PC-9 (cell line): ENCODE data around the gene MSANTD4. TPM values are rescaled to one million over a fixed set of nuclear protein-coding genes. Genes with fewer than 3 reads are reported as not detected.

Experiments
- BruUV-seq: library from RNA; stranded (reverse); fragments of 400-500 nt; replicated peaks from 2 replicates; lab custom pipeline; 2021; lab: Mats Ljungman, UMichigan
- CTCF ChIA-PET: fragments of 300-600 bp; sonication (Branson Sonifier 250); formaldehyde crosslinking; loops from one replicate; lab custom pipeline; 2022; ENCODE audit warnings: antibody characterized with exemption; lab: Charles Lee
- POLR2A ChIA-PET: fragments of 300-600 bp; sonication (Branson Sonifier 250); formaldehyde crosslinking; loops from one replicate; lab custom pipeline; 2022; ENCODE audit warnings: antibody characterized with exemption; ENCODE audit not compliant: unreplicated experiment; lab: Charles Lee
- DNase-seq, 2 experiments: peaks; one replicate each; pipeline versions ENCODE4 v3.0.0 to v3.0.0-alpha.2; 2015 to 2022; ENCODE audit warnings: mixed read lengths in 1 of 2
- H2AFZ ChIP-seq: fragments of 200-600 bp; sonication (generic); 2 replicates; pipeline ENCODE4 v1.8.1; 2017; ENCODE audit warnings: antibody characterized with exemption
- H3F3A ChIP-seq: fragments of 200-600 bp; sonication (generic); 2 replicates; pipeline ENCODE4 v1.8.1; 2017; ENCODE audit warnings: antibody characterized with exemption, mild to moderate bottlenecking, low read depth; ENCODE audit not compliant: insufficient read depth
- H3K27ac ChIP-seq: fragments of 200-600 bp; sonication (generic); 2 replicates; pipeline ENCODE4 v1.6.1; 2016; ENCODE audit warnings: mixed run types
- H3K27me3 ChIP-seq: fragments of 200-600 bp; sonication (generic); 2 replicates; pipeline ENCODE4 v1.6.1; 2016; ENCODE audit warnings: low read depth, mixed run types; ENCODE audit not compliant: insufficient read depth
- H3K36me3 ChIP-seq: fragments of 200-600 bp; sonication (generic); 2 replicates; pipeline ENCODE4 v1.6.1; 2016; ENCODE audit warnings: low read depth, mixed run types
- H3K4me1 ChIP-seq: fragments of 200-600 bp; sonication (generic); replicated peaks from 2 replicates; pipeline ENCODE4 v1.6.1; 2016; ENCODE audit warnings: mixed run types; ENCODE audit not compliant: insufficient read depth
- H3K4me2 ChIP-seq: fragments of 200-600 bp; sonication (generic); 2 replicates; pipeline ENCODE4 v1.6.1; 2017; ENCODE audit warnings: mixed run types
- H3K4me3 ChIP-seq: fragments of 200-600 bp; sonication (generic); 2 replicates; pipeline ENCODE4 v1.6.1; 2016; ENCODE audit warnings: mixed run types
- H3K79me2 ChIP-seq: fragments of 200-600 bp; sonication (generic); 2 replicates; pipeline ENCODE4 v1.6.1; 2017; ENCODE audit warnings: low read depth, mixed run types
- H3K9me2 ChIP-seq: fragments of 200-600 bp; sonication (generic); 2 replicates; pipeline ENCODE4 v1.8.1; 2017; ENCODE audit warnings: mild to moderate bottlenecking; ENCODE audit not compliant: insufficient read depth
- H3K9me3 ChIP-seq: fragments of 200-600 bp; sonication (generic); 2 replicates; pipeline ENCODE4 v1.8.1; 2016; ENCODE audit warnings: low read depth; ENCODE audit not compliant: insufficient read depth
- H4K20me1 ChIP-seq: fragments of 200-600 bp; sonication (generic); 2 replicates; pipeline ENCODE4 v1.8.1; 2017; ENCODE audit not compliant: insufficient read depth
- CTCF ChIP-seq: fragments of 200-600 bp; sonication (generic); conservative IDR thresholded peaks from 2 replicates; pipeline ENCODE4 v1.6.1; 2017; ENCODE audit warnings: mixed run types, antibody characterized with exemption, mild to moderate bottlenecking, moderate library complexity
- EZH2 ChIP-seq: fragments of 200-600 bp; sonication (generic); IDR thresholded peaks from 2 replicates; pipeline ENCODE4 v1.8.0; 2017; ENCODE audit warnings: antibody characterized with exemption, low read depth
- intact Hi-C: fragments of 100-400 bp; cut with micrococcal nuclease; formaldehyde crosslinking; loops from one replicate; pipeline ENCODE4 v1.10.0; 2022; ENCODE audit not compliant: unreplicated experiment
- total RNA-seq: library from RNA; stranded (reverse); gene quantifications from 2 replicates; pipeline ENCODE4 v1.2.3, GENCODE V29; 2021

Gene MSANTD4
- total RNA-seq, 1 experiment from 2014 or later = 13.6 TPM

- H2AFZ ChIP-seq = no peak overlapping the region; the same call in 1 of the 2 replicates
- TF ChIP-seq CTCF (no peak), EZH2 (no peak)
- peaks cover 4% of the 10 kb centered on the region for H3K4me1 ChIP-seq
- no peak overlapping the region for H3K27ac ChIP-seq
- H4K20me1 ChIP-seq = no peaks in the 10 kb centered on the region
- H3K4me3 ChIP-seq = no peak overlapping the region
- H3K27me3 ChIP-seq = no peaks in the 10 kb centered on the region
- ChIA-PET CTCF (no interaction called here), POLR2A (no interaction called here)
- H3K36me3 ChIP-seq = no peaks in the 10 kb centered on the region
- DNase-seq = no peak
- H3K9me3 ChIP-seq = no peaks in the 10 kb centered on the region; the same call in 1 of the 2 replicates
- BruUV-seq = no TSS peak
- no peaks in the 10 kb centered on the region for H3K9me2 ChIP-seq
- intact Hi-C loops = no loop called here
- no peak overlapping the region for H3K4me2 ChIP-seq
- no peaks in the 10 kb centered on the region for H3F3A ChIP-seq
- no peaks in the 10 kb centered on the region for H3K79me2 ChIP-seq
These were observed 52.3 kb downstream of the MSANTD4 start for GRCh38 chr11:105969756-105970155.

GRCh38 chr11:105968021-105968697, 53.9 kb downstream of the MSANTD4 start:
- Histone ChIP-seq H4K20me1 (no peaks in the 10 kb centered on the region), H3K27ac (no peak overlapping the region), H3K4me3 (no peak overlapping the region), H3K27me3 (no peaks in the 10 kb centered on the region), H3K79me2 (no peaks in the 10 kb centered on the region), H3K9me3 (no peaks in the 10 kb centered on the region; the same call in 1 of the 2 replicates), H3K4me1 (peaks cover 4% of the 10 kb centered on the region), H3K4me2 (no peak overlapping the region), H3K9me2 (no peaks in the 10 kb centered on the region), H2AFZ (no peak overlapping the region), H3F3A (no peaks in the 10 kb centered on the region), H3K36me3 (no peaks in the 10 kb centered on the region)
- TF ChIP-seq CTCF (no peak), EZH2 (no peak)
- intact Hi-C loops = no loop called here
- ChIA-PET POLR2A (no interaction called here), CTCF (no interaction called here)
- BruUV-seq = no TSS peak
- no peak for DNase-seq

GRCh38 chr11:105960252-105961245, 61.5 kb downstream of the MSANTD4 start:
- intact Hi-C loops = no loop called here
- BruUV-seq = no TSS peak
- POLR2A ChIA-PET = no interaction called here

More at GRCh38 chr11:105960252-105961245, 61.5 kb downstream of the MSANTD4 start:
- H3K27me3 ChIP-seq = no peaks in the 10 kb centered on the region
- peak overlapping the region; percentile 43 for H3K4me2 ChIP-seq
- DNase-seq = no peak
- H2AFZ ChIP-seq = peak overlapping the region; percentile 77
- no peaks in the 10 kb centered on the region for H3K4me1 ChIP-seq
- H3K4me3 ChIP-seq = peak overlapping the region; percentile 49; the same call in 1 of the 2 replicates
- H3K79me2 ChIP-seq = no peaks in the 10 kb centered on the region
- no peak overlapping the region for H3K27ac ChIP-seq
- H3K9me2 ChIP-seq = no peaks in the 10 kb centered on the region
- CTCF ChIA-PET = no interaction called here
- H4K20me1 ChIP-seq = no peaks in the 10 kb centered on the region
- no peak for TF ChIP-seq CTCF
- H3K9me3 ChIP-seq = no peaks in the 10 kb centered on the region
- H3F3A ChIP-seq = no peaks in the 10 kb centered on the region
- no peaks in the 10 kb centered on the region for H3K36me3 ChIP-seq

Other genes with a start within 250 kb of the MSANTD4 start
- 8.8 and 11.9 TPM in 2 replicates for gene KBTBD3, start 55.1 kb upstream of the MSANTD4 start, total RNA-seq
- 31.4 and 33.1 TPM in 2 replicates for gene AASDHPPT, start 55.4 kb upstream of the MSANTD4 start, total RNA-seq